NCI-H748 treated with DMSO at 0.1 percent for 48 hours (cell line): Measurements from ENCODE around the gene PRIM2.
"Not testable (repeated sequence)": the region's sequence is repeated elsewhere in the genome, so short reads cannot be mapped to it uniquely, and the experiment has no call there.

ENCODE experiments used
- DNase-seq: peaks from one replicate; lab custom pipeline; 2025; lab: John Stamatoyannopoulos, UW

The PRIM2 gene

GRCh38 chr6:57505251-57505650, 187.8 kb downstream of the PRIM2 start:
- not testable (repeated sequence) for DNase-seq

- not testable (repeated sequence) for DNase-seq
Measured at GRCh38 chr6:57510390-57510789, 193.0 kb downstream of the PRIM2 start.

GRCh38 chr6:57515171-57515570, 197.7 kb downstream of the PRIM2 start:
- DNase-seq, result not testable (repeated sequence)

GRCh38 chr6:57515845-57516244, 198.4 kb downstream of the PRIM2 start:
- DNase-seq, result not testable (repeated sequence)

GRCh38 chr6:57516776-57517175, 199.3 kb downstream of the PRIM2 start:
- not testable (repeated sequence) for DNase-seq

GRCh38 chr6:57519198-57519597, 201.8 kb downstream of the PRIM2 start:
- DNase-seq, result not testable (repeated sequence)

GRCh38 chr6:57521085-57521484, 203.7 kb downstream of the PRIM2 start:
- DNase-seq, result not testable (repeated sequence)

GRCh38 chr6:57523221-57523620, 205.8 kb downstream of the PRIM2 start:
- DNase-seq, result not testable (repeated sequence)

GRCh38 chr6:57529755-57530154, 212.3 kb downstream of the PRIM2 start:
- not testable (repeated sequence) for DNase-seq

- not testable (repeated sequence) for DNase-seq
Measured at GRCh38 chr6:57532660-57533059, 215.2 kb downstream of the PRIM2 start.

- not testable (repeated sequence) for DNase-seq
Measured at GRCh38 chr6:57535121-57535520, 217.7 kb downstream of the PRIM2 start.

- not testable (repeated sequence) for DNase-seq
Measured at GRCh38 chr6:57535994-57536393, 218.6 kb downstream of the PRIM2 start.

GRCh38 chr6:57537916-57538315, 220.5 kb downstream of the PRIM2 start:
- DNase-seq, result not testable (repeated sequence)

- DNase-seq, result not testable (repeated sequence)
Measured at GRCh38 chr6:57551961-57552360, 234.5 kb downstream of the PRIM2 start.

- not testable (repeated sequence) for DNase-seq
Measured at GRCh38 chr6:57557855-57558254, 240.4 kb downstream of the PRIM2 start.

GRCh38 chr6:57559170-57559569, 241.7 kb downstream of the PRIM2 start:
- DNase-seq, result not testable (repeated sequence)

GRCh38 chr6:57562233-57562632, 244.8 kb downstream of the PRIM2 start:
- DNase-seq, result not testable (repeated sequence)

- DNase-seq, result not testable (repeated sequence)
Measured at GRCh38 chr6:57572119-57572518, 254.7 kb downstream of the PRIM2 start.

- not testable (repeated sequence) for DNase-seq
Measured at GRCh38 chr6:57572844-57573243, 255.4 kb downstream of the PRIM2 start.

GRCh38 chr6:57577023-57577422, 259.6 kb downstream of the PRIM2 start:
- not testable (repeated sequence) for DNase-seq

GRCh38 chr6:57579489-57579888, 262.1 kb downstream of the PRIM2 start:
- not testable (repeated sequence) for DNase-seq

GRCh38 chr6:57581586-57581985, 264.2 kb downstream of the PRIM2 start:
- not testable (repeated sequence) for DNase-seq

GRCh38 chr6:57601105-57601504, 283.7 kb downstream of the PRIM2 start:
- DNase-seq, result not testable (repeated sequence)

- DNase-seq, result not testable (repeated sequence)
Measured at GRCh38 chr6:57605303-57605702, 287.9 kb downstream of the PRIM2 start.
